Ramos (cell line): ENCODE results near the gene TMEM220.

Experiments used
- in situ Hi-C: fragments of 300-500 bp; cut with MboI; formaldehyde crosslinking; loops from one replicate; pipeline ENCODE4 v1.14.3; 2022; ENCODE audit warnings: low sequenced_read_pairs; ENCODE audit not compliant: unreplicated experiment

Gene TMEM220

GRCh38 chr17:10674704-10675103, 55.1 kb downstream of the TMEM220 start:
- in situ Hi-C loops = no loop called here

GRCh38 chr17:10673312-10673711, 56.5 kb downstream of the TMEM220 start:
- in situ Hi-C loops = no loop called here

DNA sequence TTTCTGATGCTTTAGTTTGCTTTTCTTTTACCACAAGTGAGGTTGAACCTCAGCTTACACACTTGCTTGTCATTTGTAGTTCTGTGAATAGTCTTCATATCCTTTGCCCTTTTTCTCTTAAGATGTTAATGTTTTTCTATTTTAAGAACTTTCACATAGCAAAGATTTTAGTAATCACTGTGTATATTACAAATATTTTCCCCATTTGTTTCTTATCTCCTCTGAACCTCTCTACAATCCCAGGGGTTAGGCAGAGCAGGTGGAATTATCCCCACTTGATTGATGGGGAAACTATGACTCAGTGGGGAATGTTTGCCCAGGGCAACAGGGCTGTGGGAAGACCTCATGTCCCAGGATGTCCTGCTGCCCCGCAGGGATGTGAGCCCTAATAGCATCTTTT, 61.0 kb downstream of the TMEM220 start:
- in situ Hi-C loops = no loop called here

DNA sequence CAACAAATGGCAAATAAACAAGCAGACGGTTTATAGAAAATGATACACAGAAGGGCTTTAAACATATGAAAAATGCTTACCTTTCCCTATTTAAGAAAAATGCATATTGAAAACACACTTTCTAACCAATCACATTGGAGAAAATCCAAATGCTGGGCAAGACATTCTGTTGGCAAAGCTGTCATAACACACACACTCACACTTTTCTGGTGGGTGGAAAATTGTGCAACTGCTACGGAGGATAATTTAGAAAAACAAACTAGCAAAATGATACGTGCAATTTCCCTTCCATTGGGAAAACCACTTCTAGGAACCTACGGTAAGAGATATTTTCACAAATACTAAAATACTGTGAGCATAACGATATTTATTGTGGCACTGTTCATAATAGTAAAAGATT, 62.9 kb downstream of the TMEM220 start:
- in situ Hi-C loops = no loop called here

DNA sequence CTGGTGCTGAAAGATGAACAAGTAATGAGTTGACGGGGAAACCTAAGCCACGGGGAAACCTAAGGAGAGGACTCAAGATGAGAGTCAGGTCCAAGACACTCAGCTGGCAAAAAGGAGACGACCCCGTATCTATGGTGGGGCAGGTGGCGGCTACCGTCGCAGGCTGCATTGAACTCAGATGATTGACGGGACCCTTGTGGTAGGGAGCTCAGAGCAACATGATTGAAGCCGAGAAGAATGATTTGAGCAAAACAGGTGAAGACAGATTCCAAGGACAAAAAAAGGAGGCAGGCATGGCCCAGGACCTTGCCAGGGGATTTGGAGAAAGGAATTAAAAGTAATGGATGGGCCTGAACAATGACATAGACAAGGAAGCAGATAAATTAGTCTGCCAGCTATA, 65.3 kb downstream of the TMEM220 start:
- in situ Hi-C loops = no loop called here
